Aorta (tissue), 5 donors: ENCODE results near the gene FAM83D. TPM values are rescaled to one million over a fixed set of nuclear protein-coding genes. Genes with fewer than 3 reads are reported as not detected.
"Not testable (repeated sequence)": the region's sequence is repeated elsewhere in the genome, so short reads cannot be mapped to it uniquely, and the experiment has no call there.

Source experiments
- ATAC-seq: fragments of 200-7000 bp; cut with Tn5 transposase; one replicate; pipeline ENCODE4 v1.9.1; 2022; ENCODE audit warnings: moderate library complexity; ENCODE audit not compliant: low FRiP score
- DNase-seq, 2 donors: peaks; one replicate each; pipeline ENCODE4 v3.0.0-alpha.2; 2020
- H3K27ac ChIP-seq, 2 donors: one replicate each; pipeline ENCODE4 v1.5.1; 2013; ENCODE audit warnings: low read length in 2 of 2, mild to moderate bottlenecking in 2 of 2, moderate library complexity in 2 of 2, control low read depth in 1 of 2, inconsistent platforms in 1 of 2, low read depth in 1 of 2
- H3K27me3 ChIP-seq, 2 donors: one replicate each; pipeline ENCODE4 v1.6.1; 2013; ENCODE audit warnings: control low read depth in 1 of 2, low read length in 1 of 2, mild to moderate bottlenecking in 1 of 2, moderate library complexity in 1 of 2; ENCODE audit not compliant: insufficient read depth in 2 of 2, control insufficient read depth in 1 of 2
- H3K36me3 ChIP-seq, 2 donors: one replicate each; pipeline ENCODE4 v1.6.1; 2013; ENCODE audit warnings: control low read depth in 1 of 2, low read length in 1 of 2, mild to moderate bottlenecking in 1 of 2; ENCODE audit not compliant: insufficient read depth in 2 of 2, control insufficient read depth in 1 of 2
- H3K4me1 ChIP-seq, 2 donors: one replicate each; pipeline ENCODE4 v1.6.1; 2013; ENCODE audit warnings: low read length in 2 of 2, control low read depth in 1 of 2, mild to moderate bottlenecking in 1 of 2, moderate library complexity in 1 of 2; ENCODE audit not compliant: insufficient read depth in 2 of 2, control insufficient read depth in 1 of 2
- H3K4me3 ChIP-seq, 2 donors: one replicate each; pipeline ENCODE4 v1.5.1; 2013; ENCODE audit warnings: low read length in 2 of 2, control low read depth in 1 of 2, mild to moderate bottlenecking in 1 of 2
- H3K9me3 ChIP-seq: one replicate; pipeline ENCODE4 v1.6.1; 2013; ENCODE audit warnings: mild to moderate bottlenecking, low read length; ENCODE audit not compliant: control insufficient read depth
- WGBS, 2 donors: extraction: QIAGEN DNeasy Blood & Tissue Kit; methylation state at CpG; one replicate each; pipeline ENCODE4 v1.1.7; 2013; 5-methylcytosine and 5-hydroxymethylcytosine counted together
- intact Hi-C, 2 donors: fragments of 100-400 bp; cut with DNase I; formaldehyde crosslinking; loops; one replicate each; pipeline versions ENCODE4 v1.14.2 to v1.15.0; 2022
- polyA plus RNA-seq, 2 donors: library from polyadenylated mRNA; stranded (reverse); fragments of 200-250 nt; gene quantifications; one replicate each; pipeline ENCODE4 v1.2.3, GENCODE V29; 2013
- total RNA-seq, 2 donors: library from RNA; stranded (reverse); fragmentation: NEBNext Ultra II Directional; extraction: Animal tissue kit (Norgen Biotek cat#: 25700); gene quantifications; one replicate each; pipeline ENCODE4 v1.2.1, GENCODE V29; 2021
- donor health status: healthy with polysubstance abuse.
- donor health status: Bipolar disorder and iron deficiency.
- donor health status: DM: no; HTN: no; CAD: no.
- donor health status: DM: no; HTN: no; CAD: no.
- donor health status: DM: yes; HTN: yes; CAD: no.

FAM83D gene
- total and polyA plus RNA-seq, 4 donors = 1.1 to 6.1 (median 3.1) TPM

DNA sequence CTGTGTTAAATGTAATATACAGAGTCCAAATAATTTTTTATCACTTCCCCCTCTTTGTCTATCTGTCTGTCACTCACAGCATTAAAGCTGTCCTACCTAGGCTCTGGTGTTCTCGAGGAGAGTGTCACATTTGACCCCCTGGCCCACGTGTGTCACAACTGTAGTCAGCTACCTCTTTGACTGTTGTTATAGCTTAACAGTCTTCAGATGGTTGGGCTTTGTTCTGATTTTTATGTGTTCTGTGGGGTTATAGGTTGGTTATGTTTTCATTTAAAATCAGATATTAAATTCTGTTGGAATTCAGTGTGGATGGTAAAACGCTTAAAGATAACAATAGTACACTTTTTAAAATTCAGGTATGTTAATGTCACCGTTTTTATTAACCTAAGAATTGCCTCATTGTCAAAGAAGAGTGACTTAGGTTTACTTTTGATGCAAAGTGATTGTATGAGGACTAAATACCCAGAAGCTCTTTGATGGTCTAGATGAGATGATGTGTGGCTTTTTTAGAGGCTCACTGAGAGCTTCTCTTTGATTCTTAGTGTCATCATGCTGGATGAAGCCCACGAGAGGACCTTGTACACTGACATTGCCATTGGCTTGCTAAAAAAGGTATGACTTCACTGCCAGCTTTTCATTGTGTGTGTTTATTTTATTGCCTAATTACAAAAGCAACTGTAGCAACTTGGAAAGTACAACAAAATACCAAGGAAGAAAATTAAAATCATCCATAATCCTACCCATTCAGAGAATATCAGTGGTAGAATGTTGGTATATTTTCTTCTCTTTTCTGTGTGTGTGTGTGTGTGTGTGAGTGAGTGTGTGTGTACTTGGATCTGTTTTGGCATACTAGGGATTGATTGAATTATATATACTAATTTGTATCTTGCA lies 65.8 kb downstream of the FAM83D start:
- ATAC-seq (no peak), DNase-seq (no peak)
- peaks cover 4 to 5% of the 10 kb centered on the region in 2 donors for H3K36me3 ChIP-seq
- no peaks in the 10 kb centered on the region for H3K9me3 ChIP-seq
- WGBS, 2 donors = 35 to 47% methylated on average over 5 of the region's 5 CpGs
- H3K27me3 ChIP-seq = no peaks in the 10 kb centered on the region
- no peak overlapping the region for H3K4me3 ChIP-seq
- H3K4me1 ChIP-seq = no peaks in the 10 kb centered on the region
- intact Hi-C loops = no loop called here
- H3K27ac ChIP-seq = no peak overlapping the region

DNA sequence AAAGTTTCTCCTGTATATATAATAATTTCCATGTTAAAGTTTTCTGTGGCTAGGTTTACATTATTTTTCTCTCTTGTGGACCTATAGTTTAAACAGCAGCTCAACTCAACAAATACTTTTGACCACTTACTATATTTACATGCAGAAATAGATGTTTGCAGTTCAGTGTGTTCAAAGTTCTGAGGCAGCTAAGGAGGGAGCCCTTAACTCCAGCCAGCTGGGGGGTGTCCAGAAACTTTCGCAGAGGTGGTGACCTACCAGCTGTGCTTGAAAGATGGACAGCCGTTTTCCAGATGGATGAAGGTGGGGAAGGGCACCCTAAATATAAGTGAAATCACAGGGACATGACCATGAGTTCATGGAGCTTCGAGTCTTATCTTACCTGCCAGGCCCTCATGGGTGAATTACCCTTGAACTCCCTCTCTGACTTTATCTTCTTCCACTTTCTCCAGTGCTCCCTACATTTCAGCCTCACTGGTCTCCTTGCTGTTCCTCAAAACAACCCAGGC lies 69.4 kb downstream of the FAM83D start:
- ATAC-seq (no peak), DNase-seq (no peak)
- no peaks in the 10 kb centered on the region for H3K27me3 ChIP-seq
- intact Hi-C loops = no loop called here
- no peak overlapping the region for H3K4me3 ChIP-seq
- no peaks in the 10 kb centered on the region for H3K4me1 ChIP-seq
- peaks cover 5 to 12% of the 10 kb centered on the region in 2 donors for H3K36me3 ChIP-seq
- H3K27ac ChIP-seq = no peak overlapping the region
- WGBS, 2 donors = 87 to 91% methylated on average over 3 of the region's 3 CpGs
- H3K9me3 ChIP-seq = no peaks in the 10 kb centered on the region

- H3K4me1 ChIP-seq, H3K27ac ChIP-seq, ATAC-seq, H3K4me3 ChIP-seq, DNase-seq, H3K27me3 ChIP-seq, H3K9me3 ChIP-seq, intact Hi-C loops: not testable (repeated sequence)
- H3K36me3 ChIP-seq = peaks cover 5 to 18% of the 10 kb centered on the region in 2 donors
- 96 to 100% methylated on average over 1 of the region's 1 CpG for WGBS, 2 donors
Observed at GRCh38 chr20:38996866-38997265, 70.6 kb downstream of the FAM83D start.

DNA sequence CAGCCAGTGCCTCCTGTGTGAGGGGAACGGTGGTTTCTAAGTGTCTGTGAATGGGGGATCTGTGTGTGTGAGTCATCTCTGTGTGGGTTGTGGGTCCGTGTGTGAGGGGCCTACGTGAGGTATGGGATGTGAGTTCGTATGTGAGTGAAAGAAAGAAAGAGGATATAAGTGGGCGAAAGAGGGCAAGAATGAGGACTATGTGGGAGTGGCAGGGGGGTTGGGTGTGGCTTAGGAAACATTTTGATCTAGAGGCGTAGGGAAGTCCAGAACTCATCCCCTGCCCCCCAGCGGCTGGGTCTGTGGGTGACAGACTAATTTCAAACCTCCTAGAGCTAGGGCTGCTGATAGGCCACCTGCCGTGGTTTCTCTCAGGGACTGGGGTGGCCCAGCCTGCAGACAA lies 71.4 kb downstream of the FAM83D start:
- peaks cover 5 to 22% of the 10 kb centered on the region in 2 donors for H3K36me3 ChIP-seq

GRCh38 chr20:38999217-38999616 lies 73.0 kb downstream of the FAM83D start:
- Histone ChIP-seq H3K27ac (no peak overlapping the region), H3K27me3 (no peaks in the 10 kb centered on the region), H3K9me3 (no peaks in the 10 kb centered on the region), H3K4me3 (no peak overlapping the region), H3K4me1 (no peaks in the 10 kb centered on the region), H3K36me3 (peaks cover 5 to 27% of the 10 kb centered on the region in 2 donors)
- intact Hi-C loops = no loop called here
- ATAC-seq = no peak
- DNase-seq = no peak
- WGBS, 2 donors = 91 to 92% methylated on average over 3 of the region's 3 CpGs

More for the DNA sequence above, 71.4 kb downstream of the FAM83D start:
- 93 to 94% methylated on average over 8 of the region's 8 CpGs for WGBS, 2 donors
- no peak for ATAC-seq
- intact Hi-C loops = no loop called here
- H3K27ac ChIP-seq = no peak overlapping the region
- H3K4me3 ChIP-seq = no peak overlapping the region
- no peaks in the 10 kb centered on the region for H3K4me1 ChIP-seq
- no peaks in the 10 kb centered on the region for H3K27me3 ChIP-seq
- no peaks in the 10 kb centered on the region for H3K9me3 ChIP-seq
- DNase-seq = no peak

GRCh38 chr20:38999965-39000910 lies 74.0 kb downstream of the FAM83D start:
- 89 to 93% methylated on average over 6 of the region's 6 CpGs for WGBS, 2 donors
- intact Hi-C loops = no loop called here
- DNase-seq (no peak), ATAC-seq (no peak)
- peaks cover 5 to 29% of the 10 kb centered on the region in 2 donors for H3K36me3 ChIP-seq
- no peaks in the 10 kb centered on the region for H3K9me3 ChIP-seq
- H3K4me3 ChIP-seq = no peak overlapping the region
- no peaks in the 10 kb centered on the region for H3K4me1 ChIP-seq
- no peaks in the 10 kb centered on the region for H3K27me3 ChIP-seq
- H3K27ac ChIP-seq = no peak overlapping the region

Other genes with a start within 250 kb of the FAM83D start
- gene SLC32A1, start 201.9 kb upstream of the FAM83D start, total RNA-seq = not detected
- not detected for gene SLC32A1, start 201.9 kb upstream of the FAM83D start, polyA plus RNA-seq
- gene ACTR5, start 178.0 kb upstream of the FAM83D start, total RNA-seq = 1 to 10 TPM; 7.0 to 7.1 TPM
- 10 to 100 TPM in 1 of 2 donors, 1 to 10 TPM in 1; 3.5 to 10.3 TPM for gene ACTR5, start 178.0 kb upstream of the FAM83D start, polyA plus RNA-seq
- 10 to 100 TPM; 13.4 to 17.6 TPM for gene PPP1R16B, start 120.7 kb upstream of the FAM83D start, total RNA-seq
- 1 to 10 TPM in 1 of 2 donors, under 1 TPM in 1; 0.97 to 1.3 TPM for gene PPP1R16B, start 120.7 kb upstream of the FAM83D start, polyA plus RNA-seq
- gene DHX35, start 35.9 kb downstream of the FAM83D start, total RNA-seq = 10 to 100 TPM; 11.3 TPM
- 10 to 100 TPM in 1 of 2 donors, 1 to 10 TPM in 1; 4.8 to 15.5 TPM for gene DHX35, start 35.9 kb downstream of the FAM83D start, polyA plus RNA-seq